Measurements from ENCODE around the gene PRKN.
"Not testable (repeated sequence)": the region's sequence is repeated elsewhere in the genome, so short reads cannot be mapped to it uniquely, and the experiment has no call there.

PRKN gene

DNA sequence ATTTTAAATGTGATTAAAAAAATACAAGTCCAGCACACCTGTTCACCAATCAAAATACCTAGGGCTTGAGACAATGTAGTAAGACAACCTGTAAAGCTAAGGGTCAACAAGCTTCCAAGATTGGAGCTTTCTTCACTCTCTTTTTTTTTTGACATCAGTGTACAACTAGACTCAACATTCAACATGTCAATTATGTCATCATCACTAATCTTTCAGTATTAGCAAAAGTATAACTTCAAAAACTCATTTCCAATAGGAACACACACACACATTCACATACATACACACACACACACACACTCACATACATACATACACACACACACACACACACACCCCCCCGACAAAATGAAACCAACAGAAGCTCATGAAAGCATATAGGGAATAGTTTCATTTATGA is 26.0 kb downstream of the PRKN start:
- TF ChIP-seq ZNF274 (IDR thresholded peaks at IDR 0.05; ENCODE audit: low read depth, low read length) = no peak
- H3K4me3 ChIP-seq (ENCODE audit: low read length) = no peak overlapping the region

GRCh38 chr6:162700966-162701365 is 26.6 kb downstream of the PRKN start:
- no peak for TF ChIP-seq ZNF274 (IDR thresholded peaks at IDR 0.05; ENCODE audit: low read depth, low read length)
- no peak overlapping the region for H3K4me3 ChIP-seq (ENCODE audit: low read length)

DNA sequence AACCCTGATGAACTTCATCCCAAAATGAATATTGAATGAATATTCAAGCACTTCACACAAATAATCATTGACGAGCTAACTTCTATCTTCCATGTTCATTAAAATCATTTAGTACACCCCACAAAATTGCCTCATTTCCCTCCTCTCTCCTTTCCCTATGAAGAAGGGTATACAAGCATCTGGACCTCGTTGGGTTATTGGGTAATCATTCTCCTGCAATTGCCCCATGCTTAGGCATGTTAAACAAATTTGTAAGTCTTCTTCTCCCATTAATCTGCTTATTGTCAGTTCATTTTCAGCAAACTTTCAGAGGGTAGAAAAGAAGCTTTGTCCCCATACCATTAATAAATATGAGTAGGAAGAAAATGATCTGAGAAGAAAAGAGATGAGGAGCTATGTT is 27.6 kb downstream of the PRKN start:
- no peak for TF ChIP-seq ZNF274 (IDR thresholded peaks at IDR 0.05; ENCODE audit: low read depth, low read length)

GRCh38 chr6:162698440-162698839 is 29.1 kb downstream of the PRKN start:
- TF ChIP-seq ZNF274 (IDR thresholded peaks at IDR 0.05; ENCODE audit: low read depth, low read length) = no peak

More for the DNA sequence above, 27.6 kb downstream of the PRKN start:
- no peak overlapping the region for H3K4me3 ChIP-seq (ENCODE audit: low read length)

DNA sequence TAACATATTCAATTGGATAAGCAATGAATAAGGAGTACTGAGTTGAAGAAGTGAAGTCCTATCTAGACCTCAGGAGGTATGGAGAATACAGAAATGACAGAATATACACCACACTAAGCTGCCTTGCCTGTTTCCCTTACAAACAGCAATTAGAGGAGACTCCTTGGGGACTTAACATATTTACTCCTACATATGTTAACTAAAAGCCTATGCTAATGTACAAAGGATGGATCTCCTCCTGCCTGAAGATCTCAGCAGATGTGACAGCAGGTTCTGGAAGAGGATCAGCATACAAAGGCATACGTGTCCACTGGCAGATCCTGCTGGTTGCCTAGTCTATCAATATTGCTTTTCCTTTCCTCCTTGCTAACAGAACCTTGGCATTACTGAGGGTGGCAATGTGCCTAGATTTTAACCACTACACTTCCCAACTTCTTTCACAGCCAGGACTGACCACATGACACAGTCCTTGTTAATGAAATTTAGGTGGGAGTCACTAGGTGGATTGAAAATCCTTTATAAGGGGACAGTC is 29.6 kb downstream of the PRKN start:
- no peak overlapping the region for H3K4me3 ChIP-seq (ENCODE audit: low read length)
- no peak for TF ChIP-seq ZNF274 (IDR thresholded peaks at IDR 0.05; ENCODE audit: low read depth, low read length)

More at GRCh38 chr6:162698440-162698839, 29.1 kb downstream of the PRKN start:
- no peak overlapping the region for H3K4me3 ChIP-seq (ENCODE audit: low read length)

DNA sequence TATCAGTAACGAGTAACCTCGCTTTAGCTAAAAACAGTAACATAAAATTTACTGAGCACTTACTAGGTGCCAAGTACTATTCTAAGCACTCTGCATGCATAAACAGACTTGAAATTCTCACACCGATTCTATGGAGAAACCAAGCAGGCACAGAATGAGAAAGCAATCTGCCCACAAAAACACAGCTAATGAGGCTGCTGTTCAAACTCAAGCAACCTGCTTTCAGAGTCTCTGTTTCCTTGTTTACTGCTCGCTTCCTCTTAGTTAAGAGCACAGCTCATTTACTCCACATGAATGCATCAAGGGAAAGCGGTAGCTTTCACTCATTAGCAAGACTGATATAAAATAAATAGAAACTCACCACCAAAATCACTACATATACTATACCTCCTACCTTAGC is 37.4 kb downstream of the PRKN start:
- H3K4me3 ChIP-seq (ENCODE audit: low read length) = no peak overlapping the region
- no peak for TF ChIP-seq ZNF274 (IDR thresholded peaks at IDR 0.05; ENCODE audit: low read depth, low read length)

DNA sequence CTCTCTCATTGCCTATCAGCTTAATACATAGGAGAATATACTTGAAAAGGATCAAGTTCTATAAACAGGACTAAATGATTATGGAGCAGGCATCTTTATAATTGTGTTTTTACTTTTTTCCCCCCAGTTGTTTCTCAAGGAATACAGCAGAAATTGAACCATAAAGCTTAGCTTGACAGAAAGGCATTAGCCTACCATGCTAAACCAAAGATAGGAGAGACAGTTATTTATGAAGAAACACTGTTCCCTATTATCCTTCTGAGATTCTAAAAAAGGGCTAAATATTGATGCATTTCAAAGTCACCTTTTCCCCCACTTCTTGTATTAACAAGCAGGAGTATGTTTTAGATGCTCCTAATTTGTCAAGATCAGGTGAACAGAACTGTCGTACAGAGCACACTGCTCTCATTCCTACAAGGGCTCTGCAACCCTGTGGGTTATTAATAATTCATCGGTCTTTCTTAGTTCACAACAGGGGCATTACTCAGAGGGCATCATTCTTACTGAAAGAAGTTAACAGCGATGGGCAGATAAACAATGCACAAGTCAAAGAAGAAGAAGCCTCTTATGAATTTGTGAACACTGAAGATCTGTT is 38.7 kb downstream of the PRKN start:
- no peak overlapping the region for H3K4me3 ChIP-seq (ENCODE audit: low read length)
- no peak for TF ChIP-seq ZNF274 (IDR thresholded peaks at IDR 0.05; ENCODE audit: low read depth, low read length)

DNA sequence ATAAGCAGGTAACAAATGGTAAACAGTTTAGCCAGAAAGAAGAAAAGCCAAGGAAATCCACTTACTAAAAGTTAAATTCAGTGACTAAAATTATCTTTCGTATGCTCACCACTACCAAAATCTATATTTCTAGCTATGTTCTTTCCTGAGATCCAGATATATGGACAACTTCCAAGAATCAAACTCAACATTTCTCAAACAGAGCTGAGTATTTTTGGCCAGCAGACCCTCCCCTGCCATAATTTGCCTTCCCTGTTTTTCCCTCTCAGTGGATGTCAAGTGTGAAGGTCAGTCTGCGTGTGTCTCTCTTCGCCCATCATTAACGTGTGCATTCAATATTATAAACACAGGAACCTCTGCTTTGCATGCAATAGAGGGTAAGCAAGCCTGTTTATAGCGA is 42.0 kb downstream of the PRKN start:
- TF ChIP-seq ZNF274 (IDR thresholded peaks at IDR 0.05; ENCODE audit: low read depth, low read length) = no peak
- no peak overlapping the region for H3K4me3 ChIP-seq (ENCODE audit: low read length)

- TF ChIP-seq ZNF274 (IDR thresholded peaks at IDR 0.05; ENCODE audit: low read depth, low read length) = no peak
- H3K4me3 ChIP-seq (ENCODE audit: low read length) = no peak overlapping the region
These were observed 42.6 kb downstream of the PRKN start for GRCh38 chr6:162684961-162685360.

DNA sequence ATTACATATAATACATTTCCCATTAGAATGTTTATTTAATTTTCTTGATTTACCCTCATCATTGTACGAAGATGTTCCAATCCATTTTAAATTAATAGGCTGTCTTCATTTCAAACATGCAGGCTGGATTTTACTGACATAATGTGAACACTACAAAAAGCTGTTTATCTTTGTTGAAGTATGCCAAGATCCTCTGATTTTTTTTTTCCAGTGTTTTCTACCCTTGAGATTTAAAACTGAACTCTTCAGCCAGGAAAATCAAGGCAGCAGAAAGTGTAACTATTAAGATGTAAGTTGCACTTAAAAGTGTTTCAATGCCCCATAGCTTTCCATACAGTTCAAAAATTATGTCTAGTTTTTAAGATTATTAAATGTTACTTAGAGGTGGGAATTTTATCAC is 43.5 kb downstream of the PRKN start:
- no peak overlapping the region for H3K4me3 ChIP-seq (ENCODE audit: low read length)
- no peak for TF ChIP-seq ZNF274 (IDR thresholded peaks at IDR 0.05; ENCODE audit: low read depth, low read length)

- no peak overlapping the region for H3K4me3 ChIP-seq (ENCODE audit: low read length)
These were observed 44.4 kb downstream of the PRKN start for GRCh38 chr6:162683135-162683534.

GRCh38 chr6:162681447-162681846 is 46.1 kb downstream of the PRKN start:
- TF ChIP-seq ZNF274 (IDR thresholded peaks at IDR 0.05; ENCODE audit: low read depth, low read length) = no peak
- no peak overlapping the region for H3K4me3 ChIP-seq (ENCODE audit: low read length)

More at GRCh38 chr6:162683135-162683534, 44.4 kb downstream of the PRKN start:
- no peak for TF ChIP-seq ZNF274 (IDR thresholded peaks at IDR 0.05; ENCODE audit: low read depth, low read length)

DNA sequence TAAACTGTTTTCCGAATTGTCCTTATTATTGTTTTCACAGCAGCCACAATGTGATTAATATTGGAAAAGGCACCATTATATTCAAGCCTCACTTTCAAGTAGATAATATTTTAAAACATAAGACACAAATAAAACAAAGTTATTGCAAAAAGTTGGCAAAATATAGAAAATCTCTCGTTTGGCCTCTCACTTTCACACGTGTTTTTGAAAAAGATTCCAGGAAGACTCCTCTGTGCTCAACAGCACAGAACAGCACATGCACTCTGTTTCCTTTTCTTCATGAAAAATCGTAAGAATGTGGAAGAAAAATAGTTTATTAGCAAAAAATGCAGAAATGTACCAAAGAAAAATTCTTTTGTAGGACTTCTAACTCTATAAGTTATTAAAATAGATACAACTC is 46.7 kb downstream of the PRKN start:
- TF ChIP-seq ZNF274 (IDR thresholded peaks at IDR 0.05; ENCODE audit: low read depth, low read length) = no peak
- no peak overlapping the region for H3K4me3 ChIP-seq (ENCODE audit: low read length)

DNA sequence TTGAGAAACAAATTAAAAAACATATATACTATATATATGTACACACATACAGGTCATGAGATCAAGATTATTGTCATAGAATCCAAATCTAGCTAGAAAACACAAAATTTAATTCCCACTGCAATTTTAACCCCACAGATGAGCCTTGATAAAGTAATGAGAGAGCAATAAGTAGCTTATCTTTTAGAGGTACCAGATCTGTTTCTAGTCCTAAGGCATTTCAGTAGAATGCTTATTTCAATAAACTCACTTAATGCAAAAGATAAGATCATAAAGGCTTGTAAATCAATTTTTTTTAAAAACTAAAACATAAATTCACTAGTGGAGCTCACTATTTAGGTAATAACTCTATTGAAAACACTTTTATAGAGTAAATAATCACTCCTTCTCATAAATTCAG is 47.2 kb downstream of the PRKN start:
- no peak for TF ChIP-seq ZNF274 (IDR thresholded peaks at IDR 0.05; ENCODE audit: low read depth, low read length)
- no peak overlapping the region for H3K4me3 ChIP-seq (ENCODE audit: low read length)

- TF ChIP-seq ZNF274 (IDR thresholded peaks at IDR 0.05; ENCODE audit: low read depth, low read length) = no peak
- H3K4me3 ChIP-seq (ENCODE audit: low read length) = no peak overlapping the region
These were observed 47.9 kb downstream of the PRKN start for GRCh38 chr6:162679681-162680080.

DNA sequence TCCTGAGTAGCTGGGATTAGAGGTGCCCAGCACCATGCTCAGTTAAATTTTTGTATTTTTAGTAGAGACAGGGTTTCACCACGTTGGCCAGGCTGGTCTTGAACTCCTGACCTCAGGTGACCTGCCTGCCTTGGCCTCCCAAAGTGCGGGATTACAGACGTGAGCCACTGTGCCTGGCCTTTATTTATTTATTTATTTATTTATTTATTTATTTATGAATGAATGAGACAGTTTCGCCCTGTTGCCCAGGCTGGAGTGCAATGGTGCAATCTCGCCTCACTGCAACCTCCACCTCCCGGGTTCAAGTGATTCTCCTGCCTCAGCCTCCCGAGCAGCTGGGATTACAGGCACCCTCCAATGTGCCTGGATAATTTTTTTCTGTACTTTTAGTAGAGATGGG is 48.7 kb downstream of the PRKN start:
- H3K4me3 ChIP-seq (ENCODE audit: low read length) = not testable (repeated sequence)

Measured in GM08714 (cell line).